DMS153 treated with DMSO at 0.1 percent for 48 hours (cell line): Measurements from ENCODE around the gene DLEC1.
"Not testable (repeated sequence)": the region's sequence is repeated elsewhere in the genome, so short reads cannot be mapped to it uniquely, and the experiment has no call there.

Experiments
- DNase-seq: peaks from one replicate; lab custom pipeline; 2025; ENCODE audit not compliant: unreplicated experiment; lab: John Stamatoyannopoulos, UW

DLEC1 gene

GRCh38 chr3:38082296-38082695 is 43.3 kb downstream of the DLEC1 start:
- DNase-seq, result not testable (repeated sequence)

DNA sequence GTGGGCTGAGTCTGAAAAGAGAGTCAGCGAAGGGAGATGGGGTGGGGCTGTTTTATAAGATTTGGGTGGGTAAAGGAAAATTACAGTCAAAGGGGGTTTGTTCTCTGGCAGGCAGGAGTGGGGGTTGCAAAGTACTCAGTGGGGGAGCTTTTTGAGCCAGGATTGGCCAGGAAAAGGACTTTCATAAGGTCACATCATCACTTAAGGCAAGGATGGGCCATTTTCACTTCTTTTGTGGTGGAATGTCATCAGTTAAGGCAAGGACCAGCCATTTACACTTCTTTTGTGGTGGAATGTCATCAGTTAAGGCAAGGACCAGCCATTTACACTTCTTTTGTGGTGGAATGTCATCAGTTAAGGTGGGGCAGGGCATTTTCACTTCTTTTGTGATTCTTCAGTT is 44.2 kb downstream of the DLEC1 start:
- DNase-seq, result not testable (repeated sequence)

- DNase-seq, result no peak
Measured at GRCh38 chr3:38083871-38084333, 44.9 kb downstream of the DLEC1 start.

GRCh38 chr3:38084334-38085310 is 45.6 kb downstream of the DLEC1 start:
- DNase-seq, result no peak

DNA sequence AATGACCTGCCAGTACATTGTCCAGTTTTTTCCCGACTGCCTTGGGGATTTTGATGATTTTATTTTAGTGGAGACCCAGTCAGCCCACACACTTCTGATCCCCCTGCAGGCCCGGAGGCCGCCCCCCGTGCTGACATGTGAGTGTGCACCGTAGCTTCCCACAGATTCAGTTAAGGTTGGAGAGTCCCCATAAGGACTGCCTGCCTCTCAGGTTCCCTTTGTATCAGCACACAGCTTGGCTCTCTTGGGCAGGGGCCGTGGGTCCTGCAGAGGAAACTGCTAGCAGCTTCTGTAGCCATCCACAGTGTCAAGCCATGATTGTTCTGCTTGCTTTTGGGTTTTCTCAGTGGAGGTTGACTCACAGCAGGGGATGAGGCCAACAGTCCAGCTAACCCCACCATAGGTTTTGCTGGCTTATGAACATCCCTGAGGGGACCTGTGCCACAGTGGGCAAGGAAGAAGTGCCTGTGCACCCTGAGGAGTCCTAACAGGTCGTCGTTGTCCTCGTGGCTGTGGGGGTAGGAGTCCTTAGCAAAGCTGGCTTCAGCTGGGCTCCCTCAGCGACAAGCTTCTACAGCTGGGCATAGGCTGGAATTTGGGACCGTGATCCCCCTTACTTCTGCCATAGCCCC is 46.4 kb downstream of the DLEC1 start:
- DNase-seq, result no peak

DNA sequence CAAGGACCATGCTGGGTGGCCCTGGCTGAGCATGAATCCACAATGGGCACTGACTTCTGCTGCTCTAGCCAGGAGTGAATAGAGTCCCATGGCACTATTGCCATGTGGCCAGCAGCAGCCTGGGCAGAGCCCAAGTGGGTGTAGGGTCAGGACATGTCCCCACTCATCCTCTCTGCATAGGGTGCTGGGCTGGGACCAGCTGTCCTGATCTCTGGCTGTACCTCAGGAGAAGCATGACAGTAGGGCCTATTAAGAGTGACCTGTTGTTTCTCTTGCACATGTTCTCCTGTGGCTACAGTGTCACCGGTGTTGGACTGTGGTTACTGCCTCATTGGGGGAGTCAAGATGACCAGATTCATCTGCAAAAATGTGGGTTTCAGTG is 46.9 kb downstream of the DLEC1 start:
- no peak for DNase-seq

- DNase-seq, result no peak
Measured at GRCh38 chr3:38086496-38086895, 47.5 kb downstream of the DLEC1 start.

GRCh38 chr3:38087278-38087677 is 48.3 kb downstream of the DLEC1 start:
- DNase-seq, result not testable (repeated sequence)

DNA sequence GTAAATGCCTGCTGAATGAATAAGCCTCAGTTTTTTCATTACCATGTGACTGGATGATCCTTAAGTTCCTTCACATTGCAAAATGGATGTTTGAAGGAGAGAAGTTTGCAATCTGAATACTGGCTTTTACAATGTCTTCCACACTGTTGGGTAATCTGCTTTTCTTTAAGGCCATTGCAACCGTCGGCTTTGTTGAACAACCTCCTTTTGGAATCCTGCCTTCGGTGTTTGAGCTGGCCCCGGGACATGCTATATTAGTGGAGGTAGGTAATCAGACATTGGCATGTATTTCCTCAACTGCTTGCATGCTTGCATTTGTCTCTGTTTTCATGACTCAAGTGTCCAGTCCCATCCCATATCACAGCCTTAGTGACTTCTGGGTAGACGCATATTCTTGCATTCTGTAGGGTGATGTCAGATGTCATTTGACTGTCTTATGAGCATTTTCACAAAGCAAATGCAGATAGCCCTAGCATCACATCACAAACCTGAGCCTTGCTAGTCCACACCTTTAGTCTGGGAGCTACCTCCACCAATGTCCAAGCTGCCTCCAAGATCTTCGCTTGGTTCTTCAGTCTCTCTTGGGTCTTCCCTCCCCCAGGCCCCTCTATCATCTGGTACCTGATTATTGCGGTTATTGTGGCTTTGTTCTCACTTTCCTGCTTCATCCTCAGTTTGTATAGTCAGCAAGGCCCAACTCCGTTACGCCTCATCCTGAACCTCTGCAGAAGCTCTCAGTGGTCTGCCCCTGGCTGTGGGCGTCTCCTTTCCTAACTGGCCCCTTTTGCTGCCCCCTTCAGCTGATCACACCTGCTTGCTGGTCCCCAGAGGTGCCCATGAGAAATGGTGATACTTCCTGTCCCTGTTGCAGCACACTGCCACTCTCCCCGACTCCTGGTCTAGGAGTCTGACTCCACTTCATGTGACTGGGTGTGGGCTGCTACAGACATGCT is 49.4 kb downstream of the DLEC1 start:
- DNase-seq, result no peak

DNA sequence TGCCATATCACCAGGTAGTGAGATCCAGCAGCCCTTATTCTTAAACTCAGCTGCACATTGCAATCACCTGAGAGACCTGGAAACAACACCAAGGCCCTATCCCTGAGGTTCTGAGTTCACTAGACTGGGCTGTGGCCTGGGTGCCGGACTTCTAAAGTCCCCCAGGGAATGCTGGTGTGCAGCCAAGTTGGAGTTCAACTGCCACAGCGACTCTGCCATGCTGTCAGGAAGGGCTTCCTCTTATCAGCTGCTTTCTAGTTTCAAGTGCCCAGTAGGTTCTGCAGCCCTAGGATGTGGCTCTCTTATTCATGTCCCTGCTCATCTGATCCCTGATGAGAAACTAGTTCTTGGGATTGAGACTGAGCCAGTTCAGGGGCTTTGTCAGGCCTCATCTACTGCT is 50.2 kb downstream of the DLEC1 start:
- DNase-seq, result no peak

GRCh38 chr3:38090453-38090852 is 51.4 kb downstream of the DLEC1 start:
- DNase-seq, result no peak

DNA sequence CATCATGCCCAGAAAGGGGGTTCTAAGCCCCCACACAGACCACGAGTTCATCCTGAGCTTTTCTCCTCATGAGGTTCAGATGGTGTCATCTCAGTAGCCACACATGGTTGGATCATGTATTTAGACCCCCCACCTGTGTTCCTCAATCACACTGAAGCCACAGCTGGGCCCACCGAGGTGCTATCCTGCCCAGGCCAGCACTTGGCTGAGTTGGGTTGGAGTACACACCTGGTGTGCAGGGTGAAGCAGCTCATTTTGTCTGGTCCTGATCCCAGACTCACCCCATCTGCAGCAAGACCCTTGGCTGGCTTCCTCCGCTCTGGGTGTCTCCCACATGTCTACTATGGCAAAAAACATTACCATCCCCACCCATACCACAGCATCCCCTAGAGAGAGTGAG is 56.0 kb downstream of the DLEC1 start:
- no peak for DNase-seq

GRCh38 chr3:38095669-38096483 is 56.9 kb downstream of the DLEC1 start:
- no peak for DNase-seq

GRCh38 chr3:38097446-38098375 is 58.7 kb downstream of the DLEC1 start:
- no peak for DNase-seq

GRCh38 chr3:38098376-38098723 is 59.3 kb downstream of the DLEC1 start:
- DNase-seq, result no peak

- DNase-seq, result no peak
Measured at GRCh38 chr3:38099518-38099917, 60.5 kb downstream of the DLEC1 start.

- no peak for DNase-seq
Measured at GRCh38 chr3:38100498-38100897, 61.5 kb downstream of the DLEC1 start.

DNA sequence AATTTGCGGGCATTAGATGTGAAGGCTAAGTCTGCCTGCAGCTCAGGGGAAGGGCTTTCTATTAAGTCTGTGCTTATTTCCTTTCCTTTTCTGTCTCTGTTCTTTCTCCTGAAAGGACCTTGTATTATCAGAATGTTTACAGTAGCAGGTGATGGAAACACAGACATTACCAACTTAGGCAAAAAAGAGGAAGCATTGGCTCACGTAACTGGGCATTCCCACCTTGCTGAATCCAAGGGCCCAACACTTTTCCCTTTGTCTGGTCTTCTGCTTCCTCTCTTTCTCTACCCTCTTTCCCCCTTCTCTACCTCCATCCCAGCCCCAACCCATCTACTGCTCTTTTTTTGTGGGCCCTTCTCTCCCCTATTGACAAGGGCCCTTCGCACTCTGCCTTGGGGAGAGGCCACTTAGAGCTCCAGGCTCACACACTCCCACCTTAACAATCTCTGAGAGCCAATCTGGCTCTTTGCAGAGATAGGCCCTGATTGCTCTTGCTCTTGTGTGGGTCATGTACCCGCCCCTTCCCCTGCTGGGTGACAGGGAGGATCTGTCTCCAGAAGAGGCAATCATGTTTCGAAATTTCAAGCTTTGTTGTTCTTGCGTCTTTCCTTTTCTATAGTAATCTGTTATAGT is 62.9 kb downstream of the DLEC1 start:
- DNase-seq, result no peak

DNA sequence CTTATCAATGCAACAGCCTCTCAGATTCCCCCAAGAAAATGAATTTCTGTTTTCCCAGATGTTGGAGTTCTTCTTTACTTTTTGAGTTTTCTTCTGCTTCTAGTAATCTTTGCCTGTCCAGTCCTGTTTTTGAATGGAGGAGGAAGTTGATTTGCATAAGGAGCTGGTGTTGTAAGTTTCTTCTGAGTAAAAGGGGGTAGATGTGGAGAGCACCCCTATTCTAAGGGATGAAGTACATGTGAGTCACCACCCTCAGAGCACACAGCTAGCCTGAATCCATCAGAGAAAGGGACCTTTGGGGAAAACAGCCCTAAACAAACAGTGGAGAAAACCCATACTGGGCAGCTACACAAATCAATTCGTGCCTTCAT is 63.4 kb downstream of the DLEC1 start:
- no peak for DNase-seq
